H9 (cell line): ENCODE data around the gene SPA17. TPM values are rescaled to one million over a fixed set of nuclear protein-coding genes. Genes with fewer than 3 reads are reported as not detected.

Experiments
- DNase-seq: peaks from one replicate; pipeline ENCODE4 v3.0.0-alpha.2; 2017
- H2AFZ ChIP-seq: one replicate; pipeline ENCODE4 v1.6.1; 2013; ENCODE audit warnings: mild to moderate bottlenecking, low read length, control low read depth, moderate library complexity
- H2AK5ac ChIP-seq: 2 replicates; pipeline ENCODE4 v1.6.1; 2013; ENCODE audit warnings: low read length, control low read depth, mixed read lengths; ENCODE audit not compliant: insufficient read length
- H2BK120ac ChIP-seq: one replicate; pipeline ENCODE4 v1.6.1; 2013; ENCODE audit warnings: low read depth, mild to moderate bottlenecking, low read length, control low read depth, inconsistent platforms; ENCODE audit not compliant: poor library complexity, severe bottlenecking
- H2BK12ac ChIP-seq: 2 replicates; pipeline ENCODE4 v1.6.1; 2013; ENCODE audit warnings: low read length, control low read depth, mixed read lengths, low read depth; ENCODE audit not compliant: insufficient read length
- H2BK15ac ChIP-seq: 2 replicates; pipeline ENCODE4 v1.6.1; 2013; ENCODE audit warnings: low read depth, low read length, control low read depth
- H2BK20ac ChIP-seq: one replicate; pipeline ENCODE4 v1.6.1; 2013; ENCODE audit warnings: low read depth, mild to moderate bottlenecking, low read length, control low read depth, inconsistent platforms; ENCODE audit not compliant: poor library complexity, severe bottlenecking
- H2BK5ac ChIP-seq: 2 replicates; pipeline ENCODE4 v1.6.1; 2013; ENCODE audit warnings: low read length, control low read depth, mixed read lengths; ENCODE audit not compliant: insufficient read length
- H3K14ac ChIP-seq: 2 replicates; pipeline ENCODE4 v1.6.1; 2013; ENCODE audit warnings: low read length, control low read depth; ENCODE audit not compliant: insufficient read depth
- H3K18ac ChIP-seq: 2 replicates; pipeline ENCODE4 v1.6.1; 2013; ENCODE audit warnings: low read depth, mild to moderate bottlenecking, mixed read lengths, low read length, control low read depth; ENCODE audit not compliant: insufficient read length
- H3K23ac ChIP-seq: 2 replicates; pipeline ENCODE4 v1.6.1; 2013; ENCODE audit warnings: low read length, control low read depth, mixed read lengths, low read depth; ENCODE audit not compliant: insufficient read length
- H3K23me2 ChIP-seq: 2 replicates; pipeline ENCODE4 v1.6.1; 2013; ENCODE audit warnings: low read depth, mild to moderate bottlenecking, mixed read lengths, low read length, control low read depth; ENCODE audit not compliant: insufficient read length, poor library complexity, severe bottlenecking
- H3K27ac ChIP-seq: 2 replicates; pipeline ENCODE4 v1.5.1; 2013; ENCODE audit warnings: low read length, control low read depth, mixed read lengths, low read depth; ENCODE audit not compliant: insufficient read length
- H3K27me3 ChIP-seq: 2 replicates; pipeline ENCODE4 v1.6.1; 2013; ENCODE audit warnings: low read length, control low read depth, inconsistent platforms; ENCODE audit not compliant: insufficient read depth
- H3K4ac ChIP-seq: 2 replicates; pipeline ENCODE4 v1.6.1; 2013; ENCODE audit warnings: low read depth, mild to moderate bottlenecking, control low read depth, inconsistent platforms, low read length, moderate library complexity
- H3K4me1 ChIP-seq: 2 replicates; pipeline ENCODE4 v1.6.1; 2013; ENCODE audit warnings: low read length, control low read depth, inconsistent platforms; ENCODE audit not compliant: insufficient read depth
- H3K4me2 ChIP-seq: 2 replicates; pipeline ENCODE4 v1.6.1; 2013; ENCODE audit warnings: low read length, control low read depth, mixed read lengths; ENCODE audit not compliant: insufficient read length, insufficient read depth
- H3K56ac ChIP-seq: 2 replicates; pipeline ENCODE4 v1.6.1; 2013; ENCODE audit warnings: low read depth, mild to moderate bottlenecking, mixed read lengths, low read length, control low read depth; ENCODE audit not compliant: insufficient read length
- H3K79me1 ChIP-seq: 2 replicates; pipeline ENCODE4 v1.6.1; 2013; ENCODE audit warnings: low read depth, mild to moderate bottlenecking, moderate library complexity, low read length, control low read depth, inconsistent platforms; ENCODE audit not compliant: insufficient read depth, poor library complexity, severe bottlenecking
- H3K79me2 ChIP-seq: 2 replicates; pipeline ENCODE4 v1.6.1; 2013; ENCODE audit warnings: low read length, control low read depth, inconsistent platforms; ENCODE audit not compliant: insufficient read depth
- H3K9ac ChIP-seq: 2 replicates; pipeline ENCODE4 v1.6.1; 2013; ENCODE audit warnings: low read length, control low read depth, mixed read lengths; ENCODE audit not compliant: insufficient read length; ENCODE audit errors: extremely low read depth
- H3K9me3 ChIP-seq: one replicate; pipeline ENCODE4 v1.6.1; 2013; ENCODE audit warnings: low read depth, low read length, inconsistent platforms; ENCODE audit not compliant: control insufficient read depth
- H3T11ph ChIP-seq: one replicate; pipeline ENCODE4 v1.6.1; 2013; ENCODE audit warnings: mild to moderate bottlenecking, low read length, control low read depth, inconsistent platforms
- H4K20me1 ChIP-seq: one replicate; pipeline ENCODE4 v1.6.1; 2013; ENCODE audit not compliant: control insufficient read depth, insufficient read length, insufficient read depth
- H4K5ac ChIP-seq: 2 replicates; pipeline ENCODE4 v1.6.1; 2013; ENCODE audit warnings: low read depth, mild to moderate bottlenecking, mixed read lengths, low read length, control low read depth; ENCODE audit not compliant: insufficient read length
- H4K8ac ChIP-seq: replicated peaks from 2 replicates; pipeline ENCODE4 v1.6.1; 2013; ENCODE audit warnings: low read length, control low read depth, mixed read lengths, low read depth; ENCODE audit not compliant: insufficient read length
- H4K91ac ChIP-seq: 2 replicates; pipeline ENCODE4 v1.6.1; 2013; ENCODE audit warnings: low read depth, mild to moderate bottlenecking, moderate library complexity, mixed read lengths, low read length, control low read depth; ENCODE audit not compliant: insufficient read length
- H3K27ac Mint-ChIP-seq, 3 experiments: 2 replicates in 2 of 3; 3 replicates in 1 of 3; pipeline ENCODE4 v1.8.0; 2020 to 2021; ENCODE audit warnings: mixed read lengths in 3 of 3, mild to moderate bottlenecking in 1 of 3, moderate library complexity in 1 of 3
- H3K27me3 Mint-ChIP-seq: 2 replicates; pipeline ENCODE4 v1.8.0; 2021; ENCODE audit warnings: low read depth, mild to moderate bottlenecking, moderate library complexity, mixed read lengths
- H3K36me3 Mint-ChIP-seq, 3 experiments: 2 replicates in 2 of 3; 3 replicates in 1 of 3; pipeline ENCODE4 v1.8.0; 2020 to 2021; ENCODE audit warnings: low read depth in 3 of 3, mixed read lengths in 3 of 3; ENCODE audit not compliant: insufficient read depth in 1 of 3
- H3K4me1 Mint-ChIP-seq, 2 experiments: 2 replicates each; pipeline ENCODE4 v1.8.0; 2020; ENCODE audit warnings: mixed read lengths in 2 of 2
- H3K4me3 Mint-ChIP-seq, 2 experiments: 2 replicates in 1 of 2; 3 replicates in 1 of 2; pipeline ENCODE4 v1.8.0; 2020 to 2021; ENCODE audit warnings: mild to moderate bottlenecking in 2 of 2, mixed read lengths in 2 of 2, moderate library complexity in 1 of 2
- H3K9me3 Mint-ChIP-seq, 2 experiments: 2 replicates in 1 of 2; 3 replicates in 1 of 2; pipeline ENCODE4 v1.8.0; 2020; ENCODE audit warnings: mild to moderate bottlenecking in 2 of 2, mixed read lengths in 2 of 2, moderate library complexity in 1 of 2
- WGBS: extraction: QIAGEN DNeasy Blood & Tissue Kit; methylation state at CpG from one replicate; pipeline ENCODE4 v1.1.7; 2013; ENCODE audit warnings: missing lambda C conversion rate, low lambda C conversion rate, mixed read lengths; ENCODE audit not compliant: insufficient read length; ENCODE audit errors: extremely low coverage; 5-methylcytosine and 5-hydroxymethylcytosine counted together
- total RNA-seq: library from RNA; stranded (reverse); gene quantifications from 2 replicates; pipeline ENCODE4 v1.2.1, GENCODE V29; 2021
- TF ChIP-seq, protein P1 (sequence below): fragments of 200-600 bp; sonication (generic); conservative IDR thresholded peaks from 3 replicates; pipeline ENCODE4 v1.8.0; 2021; ENCODE audit warnings: antibody characterized with exemption, mild to moderate bottlenecking

SPA17 gene
- total RNA-seq, 1 experiment from 2014 or later, result 6.9 TPM

DNA sequence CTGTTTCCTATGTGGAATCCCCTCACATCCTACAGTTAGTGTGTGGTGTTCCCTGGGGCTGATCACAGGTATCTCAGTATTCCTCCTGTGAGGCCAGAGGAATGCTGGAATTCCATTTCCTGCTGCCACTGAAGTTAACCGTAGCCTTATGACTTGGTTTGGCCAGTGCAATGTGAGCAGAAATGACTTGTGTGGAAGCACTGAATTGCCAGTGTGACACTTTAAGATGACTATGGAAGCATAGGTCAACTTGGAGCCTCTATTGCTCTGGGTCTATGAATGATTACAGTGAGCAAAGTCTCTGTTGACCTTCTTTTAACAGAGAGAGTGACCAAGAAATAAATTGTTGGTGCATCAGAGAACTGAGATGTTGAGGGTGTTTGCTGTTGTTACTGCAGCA is 34.5 kb upstream of the SPA17 start:
- Histone ChIP-seq H2BK12ac (no peak overlapping the region), H3K27ac (no peak overlapping the region), H3K4ac (no peak overlapping the region), H2BK120ac (no peak overlapping the region), H3T11ph (no peak overlapping the region), H3K18ac (no peak overlapping the region), H2BK20ac (no peak overlapping the region), H3K27me3 (no peaks in the 10 kb centered on the region), H4K20me1 (no peaks in the 10 kb centered on the region), H3K9ac (no peak overlapping the region), H3K56ac (no peak overlapping the region), H4K5ac (no peak overlapping the region), H3K4me2 (no peak overlapping the region), H4K91ac (no peak overlapping the region), H2AFZ (no peak overlapping the region), H3K9me3 (no peaks in the 10 kb centered on the region), H3K23ac (no peak overlapping the region), H3K79me2 (no peaks in the 10 kb centered on the region), H3K14ac (no peak overlapping the region), H3K4me1 (peaks cover 3% of the 10 kb centered on the region; the same call in 1 of the 2 replicates), H4K8ac (no peak overlapping the region), H2BK5ac (no peak overlapping the region), H2AK5ac (no peak overlapping the region), H3K23me2 (no peaks in the 10 kb centered on the region), H3K79me1 (no peaks in the 10 kb centered on the region), H2BK15ac (no peak overlapping the region)
- Mint-ChIP-seq H3K9me3 (peaks cover 0 to 3% of the 10 kb centered on the region in 2 experiments; a peak in 1 of 5 replicates), H3K4me3 (no peak overlapping the region), H3K36me3 (peaks cover 0 to 48% (median 19%) of the 10 kb centered on the region in 3 experiments; a peak in 6 of 7 replicates), H3K4me1 (peaks cover 3 to 6% of the 10 kb centered on the region in 2 experiments), H3K27ac (peak overlapping the region in 1 of 3 experiments; percentile 12; a peak in 1 of 7 replicates), H3K27me3 (no peaks in the 10 kb centered on the region)
- TF ChIP-seq, protein P1, sequence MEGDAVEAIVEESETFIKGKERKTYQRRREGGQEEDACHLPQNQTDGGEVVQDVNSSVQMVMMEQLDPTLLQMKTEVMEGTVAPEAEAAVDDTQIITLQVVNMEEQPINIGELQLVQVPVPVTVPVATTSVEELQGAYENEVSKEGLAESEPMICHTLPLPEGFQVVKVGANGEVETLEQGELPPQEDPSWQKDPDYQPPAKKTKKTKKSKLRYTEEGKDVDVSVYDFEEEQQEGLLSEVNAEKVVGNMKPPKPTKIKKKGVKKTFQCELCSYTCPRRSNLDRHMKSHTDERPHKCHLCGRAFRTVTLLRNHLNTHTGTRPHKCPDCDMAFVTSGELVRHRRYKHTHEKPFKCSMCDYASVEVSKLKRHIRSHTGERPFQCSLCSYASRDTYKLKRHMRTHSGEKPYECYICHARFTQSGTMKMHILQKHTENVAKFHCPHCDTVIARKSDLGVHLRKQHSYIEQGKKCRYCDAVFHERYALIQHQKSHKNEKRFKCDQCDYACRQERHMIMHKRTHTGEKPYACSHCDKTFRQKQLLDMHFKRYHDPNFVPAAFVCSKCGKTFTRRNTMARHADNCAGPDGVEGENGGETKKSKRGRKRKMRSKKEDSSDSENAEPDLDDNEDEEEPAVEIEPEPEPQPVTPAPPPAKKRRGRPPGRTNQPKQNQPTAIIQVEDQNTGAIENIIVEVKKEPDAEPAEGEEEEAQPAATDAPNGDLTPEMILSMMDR, result no peak
- no peak for DNase-seq
- no CpG with 5 or more reads among the region's 1 CpG for WGBS
